Stimulated activated CD4-positive, alpha-beta T cell treated with anti-CD3 and anti-CD28 coated beads, TNF-alpha, amount 100 ng/mL, for 1 hour (primary cell): ENCODE measurements around the gene TNFRSF25.
"Not testable (repeated sequence)": the region's sequence is repeated elsewhere in the genome, so short reads cannot be mapped to it uniquely, and the experiment has no call there.

Experiments used
- DNase-seq, 3 donors: peaks; one replicate each; pipeline ENCODE4 v3.0.0-alpha.2; 2020; ENCODE audit warnings: low read depth in 3 of 3, low spot score in 1 of 3

The TNFRSF25 gene

GRCh38 chr1:6502000-6502891 lies 36.3 kb upstream of the TNFRSF25 start:
- no peak for DNase-seq

DNA sequence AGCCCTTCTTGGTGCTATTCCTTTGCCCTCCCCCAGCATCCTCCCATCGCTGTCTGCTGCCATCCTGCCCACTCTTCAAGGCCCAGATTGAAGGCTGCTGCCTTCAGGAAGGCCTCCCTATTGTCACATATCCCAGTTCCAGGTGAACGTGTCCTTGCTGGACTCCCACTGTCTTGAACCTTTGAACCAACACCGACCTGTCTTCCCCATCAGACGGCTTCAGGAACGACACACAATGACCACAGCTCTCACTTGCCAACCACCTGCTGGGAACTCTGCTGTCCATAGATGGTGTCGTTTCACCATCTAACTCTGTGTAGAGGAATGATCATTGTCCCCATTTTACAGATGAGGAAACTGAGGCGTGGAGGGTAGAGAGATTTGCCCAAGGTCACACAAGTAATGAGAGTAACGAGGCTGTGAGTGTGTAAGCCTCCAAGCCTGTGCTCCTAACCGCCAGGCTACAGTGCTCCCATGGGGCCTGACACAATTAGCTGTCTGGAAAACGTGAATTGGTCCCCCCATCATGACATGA lies 35.4 kb upstream of the TNFRSF25 start:
- no peak for DNase-seq

- no peak for DNase-seq
These were observed 34.7 kb upstream of the TNFRSF25 start for GRCh38 chr1:6500544-6501278.

- DNase-seq: no peak
These were observed 33.3 kb upstream of the TNFRSF25 start for GRCh38 chr1:6499296-6499695.

DNA sequence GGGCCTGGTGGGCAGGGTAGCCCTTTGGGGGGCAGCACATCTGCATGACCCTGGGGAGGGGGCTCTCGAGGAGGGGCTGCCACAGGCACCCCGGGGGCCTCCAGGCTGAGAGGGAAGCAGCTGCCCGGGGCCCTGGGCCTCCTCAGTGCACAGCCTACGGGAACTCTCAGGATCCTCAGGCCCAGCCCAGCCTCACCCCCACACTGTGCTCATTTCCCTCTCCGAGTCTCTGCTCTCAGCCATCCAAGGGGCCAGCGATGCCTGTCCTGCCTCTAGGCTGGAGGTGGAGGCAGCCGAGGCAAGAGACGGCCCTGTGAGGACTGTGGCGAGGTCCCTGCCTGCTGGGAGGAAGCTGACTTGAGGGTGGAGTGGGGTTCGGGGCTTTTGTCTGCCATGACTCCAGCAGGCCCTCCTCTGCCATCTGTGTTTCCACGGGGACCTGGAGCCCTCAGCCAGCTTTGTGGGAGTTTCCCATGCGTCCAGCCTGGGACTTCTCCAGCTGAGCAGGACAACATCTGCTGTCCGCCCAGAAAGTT lies 32.7 kb upstream of the TNFRSF25 start:
- DNase-seq: no peak

DNA sequence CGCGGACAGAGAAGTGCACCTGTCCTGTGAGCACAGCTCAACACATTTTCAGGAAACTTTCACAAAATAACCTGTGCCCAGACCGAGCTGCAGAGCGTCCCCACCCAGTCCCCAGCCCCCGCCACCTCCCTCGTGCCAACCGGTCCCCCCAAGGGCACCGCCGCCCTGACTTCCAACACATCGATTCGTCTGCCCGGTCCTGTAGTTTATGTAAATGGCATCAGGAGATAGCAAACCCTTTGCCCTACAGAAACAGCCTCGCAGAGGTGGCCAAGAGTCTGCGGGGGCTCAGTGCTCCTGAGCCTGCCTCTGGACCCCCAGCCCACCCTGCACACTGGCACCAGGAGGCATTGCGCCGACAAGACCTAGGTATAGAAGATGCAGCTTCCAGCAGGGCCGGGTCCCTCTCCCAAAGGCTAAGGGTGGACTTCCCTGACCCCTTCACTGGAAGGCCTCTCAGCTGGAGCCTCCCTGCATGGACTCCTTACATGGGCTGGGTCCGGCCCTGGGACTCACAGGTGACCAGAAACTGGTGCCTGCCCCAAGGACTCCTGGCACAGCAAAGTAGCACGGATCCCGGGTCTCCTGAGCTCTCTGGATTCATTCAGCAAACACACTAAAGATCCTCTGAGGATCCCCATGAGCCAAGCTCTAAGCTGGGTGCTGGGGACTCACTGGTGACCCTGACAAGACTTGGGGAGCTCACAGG lies 32.0 kb upstream of the TNFRSF25 start:
- DNase-seq: no peak

DNA sequence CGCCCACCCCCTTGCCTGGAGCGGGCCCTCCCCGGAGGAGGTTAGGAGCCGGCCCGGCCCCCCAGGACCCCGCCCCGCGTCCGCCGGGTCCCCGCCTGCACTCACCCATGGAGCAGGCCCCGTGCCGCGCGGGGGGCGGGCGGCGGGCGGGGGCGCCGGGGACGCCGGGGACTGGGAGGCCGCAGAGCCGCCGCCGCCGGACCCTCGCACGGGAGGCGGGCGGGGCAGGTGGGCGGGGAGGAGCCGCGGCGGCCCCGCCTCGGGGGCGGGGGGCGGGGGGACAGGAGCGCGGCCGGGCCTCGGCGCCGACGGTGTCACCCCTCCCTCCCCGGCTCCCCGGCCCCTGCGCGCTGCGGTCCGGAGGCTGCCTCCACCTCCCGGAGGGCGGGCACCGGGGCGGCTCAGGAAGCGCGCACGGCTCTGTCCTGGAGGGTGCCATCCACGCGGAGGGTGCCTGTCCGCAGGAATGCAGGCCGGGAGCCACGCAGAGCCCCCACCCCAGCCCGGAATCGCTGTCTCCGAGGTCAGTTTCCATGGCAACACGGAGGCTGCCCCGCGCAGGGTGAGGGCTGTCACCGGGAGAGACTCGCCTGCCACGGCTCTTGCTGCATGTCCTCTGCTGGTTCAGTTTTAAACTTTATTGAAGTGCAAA lies 31.4 kb upstream of the TNFRSF25 start:
- DNase-seq: no peak

- DNase-seq: no peak
These were observed 30.9 kb upstream of the TNFRSF25 start for GRCh38 chr1:6496890-6497214.

DNA sequence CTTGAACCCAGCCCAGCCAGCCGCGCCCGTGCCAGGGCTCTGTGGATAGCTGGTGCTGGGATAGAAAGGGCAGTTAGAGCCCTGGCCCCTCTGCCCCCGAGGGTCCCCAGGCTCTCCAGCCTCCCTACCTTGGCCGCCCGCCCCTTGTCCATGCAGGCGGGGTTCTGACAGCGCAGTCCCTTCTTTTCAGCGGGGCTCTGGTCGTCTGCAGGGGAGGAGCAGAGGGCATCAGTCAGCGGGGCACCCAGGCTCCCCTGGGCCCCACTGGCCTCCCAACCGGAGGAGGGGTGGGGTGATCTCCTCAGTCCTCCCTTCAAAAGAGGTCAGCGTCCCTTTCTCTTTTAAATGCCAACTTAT lies 30.4 kb upstream of the TNFRSF25 start:
- DNase-seq: no peak

GRCh38 chr1:6495540-6496364 lies 29.8 kb upstream of the TNFRSF25 start:
- no peak for DNase-seq

DNA sequence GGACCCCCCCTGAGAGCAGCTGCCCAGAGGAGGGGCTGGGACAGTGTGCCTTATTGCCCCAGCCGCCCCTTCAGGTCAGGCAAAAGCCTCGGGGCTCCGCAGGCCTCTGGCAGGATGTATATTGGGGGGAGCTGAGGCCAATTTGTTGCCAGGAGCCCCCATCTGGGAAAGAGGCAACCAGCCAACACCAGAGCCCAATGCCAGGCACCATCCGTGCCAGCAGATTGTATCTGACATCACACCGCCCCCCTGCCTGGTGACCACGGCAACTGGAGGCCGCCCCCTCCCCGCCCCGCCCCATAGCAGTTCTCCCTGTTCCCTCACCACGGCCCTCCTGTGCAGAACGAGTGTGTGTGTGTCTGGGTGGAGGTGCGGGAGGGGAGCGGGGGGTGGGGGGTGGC lies 29.1 kb upstream of the TNFRSF25 start:
- DNase-seq: no peak

GRCh38 chr1:6494627-6495026 lies 28.7 kb upstream of the TNFRSF25 start:
- DNase-seq: no peak

- not testable (repeated sequence) for DNase-seq
These were observed 27.9 kb upstream of the TNFRSF25 start for GRCh38 chr1:6493834-6494223.

DNA sequence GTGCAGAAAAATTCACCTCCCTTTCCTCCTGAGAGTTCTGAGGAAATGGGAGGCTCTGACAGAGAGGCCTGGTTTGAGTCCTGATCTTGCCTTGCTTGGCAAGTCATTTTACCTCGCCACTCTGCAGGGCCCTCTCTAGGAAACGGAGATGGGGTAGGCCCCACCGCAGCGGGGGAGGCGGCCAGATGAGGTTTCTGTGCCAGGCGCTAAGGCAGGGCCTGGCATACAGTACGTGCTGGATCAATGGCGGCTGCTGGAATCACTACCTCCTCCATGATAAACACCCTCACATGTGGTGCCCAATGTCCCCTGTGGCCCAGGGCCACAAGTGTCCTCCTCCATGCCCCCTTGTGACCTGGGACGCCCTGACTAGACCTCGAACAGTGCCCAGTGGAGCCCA lies 26.0 kb upstream of the TNFRSF25 start:
- no peak for DNase-seq

GRCh38 chr1:6491480-6491962 lies 25.5 kb upstream of the TNFRSF25 start, which contains the start of gene PLEKHG5:
TSS of gene PLEKHG5 (minus strand) at chr1:6491667. CDS start at chr1:6477571, 14,096 bp downstream.
- no peak for DNase-seq

GRCh38 chr1:6491081-6491449 lies 25.1 kb upstream of the TNFRSF25 start:
- no peak for DNase-seq

DNA sequence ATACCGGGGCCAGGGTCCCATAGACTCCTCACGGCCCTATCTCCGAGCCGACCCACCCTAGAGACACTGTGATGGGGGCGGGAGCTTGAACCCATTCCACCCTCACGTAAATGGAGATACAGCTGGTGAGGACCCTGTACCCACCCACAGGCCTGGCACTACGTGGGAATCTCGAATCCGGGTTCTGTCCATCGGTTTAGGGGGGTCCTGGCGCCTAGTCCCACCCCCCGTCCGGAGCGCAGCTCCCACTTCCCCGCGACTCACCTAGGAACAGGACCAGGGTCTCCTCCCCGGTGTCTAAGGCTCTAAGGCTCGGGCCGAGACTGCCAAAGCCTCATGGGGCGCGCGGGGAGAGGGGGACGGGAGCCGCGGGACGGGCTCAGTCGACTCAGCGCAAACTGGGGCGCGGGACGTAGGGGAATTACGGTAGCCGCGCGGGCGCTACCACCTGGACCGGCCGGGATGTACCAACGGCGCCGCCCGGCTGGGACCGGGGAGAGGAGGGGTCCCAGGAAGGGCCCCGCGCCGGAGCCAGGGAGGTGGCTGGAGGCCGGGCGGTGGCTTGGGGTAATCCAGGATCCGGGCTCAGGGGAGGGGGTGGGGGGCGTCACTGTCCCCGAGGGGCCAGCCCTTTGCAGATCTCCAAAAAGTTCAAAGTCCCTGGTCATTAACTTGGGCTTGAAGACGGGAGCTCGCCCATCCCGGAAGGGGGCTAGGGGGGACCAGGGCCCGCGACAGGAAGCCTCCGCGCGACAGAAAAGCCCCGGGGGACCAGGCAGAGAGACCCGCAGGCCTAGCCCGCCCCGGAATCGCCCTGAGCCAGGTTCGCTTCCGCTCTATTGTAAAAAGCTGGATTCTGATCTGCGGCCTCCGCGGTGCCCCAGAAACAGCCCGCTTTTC lies 24.5 kb upstream of the TNFRSF25 start:
- DNase-seq: peak in 1 of 3 donors; percentile 44

DNA sequence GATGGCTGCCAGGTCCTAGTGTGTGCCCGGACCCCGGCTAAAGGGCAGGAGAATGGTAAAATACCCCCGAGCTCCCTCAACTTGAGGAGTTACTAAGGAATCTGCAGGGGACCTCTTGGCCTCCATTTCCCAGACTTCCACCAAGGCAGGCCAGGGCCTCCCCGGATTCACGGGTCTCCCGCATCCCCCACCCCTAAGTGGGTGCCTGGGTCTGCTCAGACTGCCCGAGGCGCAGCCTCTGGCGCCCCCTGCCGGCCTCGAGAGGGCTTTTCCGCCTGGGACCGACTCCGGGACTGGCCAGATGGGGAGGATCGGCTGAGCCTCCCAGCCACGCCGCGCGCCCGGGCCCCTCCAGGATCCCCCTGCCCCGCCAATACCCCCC lies 23.8 kb upstream of the TNFRSF25 start:
- peak; percentile 45 to 73 (median 51) for DNase-seq

- no peak for DNase-seq
These were observed 23.4 kb upstream of the TNFRSF25 start for GRCh38 chr1:6489383-6489765.
